ENCODE results near the gene MACROD1.

DNA sequence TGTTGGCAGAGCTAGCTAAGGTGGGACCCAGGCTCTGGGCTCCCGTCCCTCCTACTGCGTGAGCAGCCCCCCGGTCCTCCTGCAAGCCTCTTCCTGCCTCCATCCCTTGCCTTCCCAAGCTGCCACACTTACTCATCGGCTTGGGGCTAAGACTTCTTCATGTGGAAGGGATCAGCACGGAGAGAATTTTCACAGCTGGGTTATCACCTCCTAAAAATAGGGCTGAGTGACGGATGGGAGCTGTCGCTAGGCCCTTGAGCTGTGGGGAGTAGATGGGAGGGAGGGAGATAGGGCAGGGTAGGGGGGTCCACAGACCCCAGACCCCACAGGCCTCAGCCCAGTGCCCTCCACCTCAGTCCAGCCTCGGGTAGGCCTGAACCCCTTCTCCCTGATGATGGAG is 89.2 kb downstream of the MACROD1 start:
- TF ChIP-seq, protein P1, sequence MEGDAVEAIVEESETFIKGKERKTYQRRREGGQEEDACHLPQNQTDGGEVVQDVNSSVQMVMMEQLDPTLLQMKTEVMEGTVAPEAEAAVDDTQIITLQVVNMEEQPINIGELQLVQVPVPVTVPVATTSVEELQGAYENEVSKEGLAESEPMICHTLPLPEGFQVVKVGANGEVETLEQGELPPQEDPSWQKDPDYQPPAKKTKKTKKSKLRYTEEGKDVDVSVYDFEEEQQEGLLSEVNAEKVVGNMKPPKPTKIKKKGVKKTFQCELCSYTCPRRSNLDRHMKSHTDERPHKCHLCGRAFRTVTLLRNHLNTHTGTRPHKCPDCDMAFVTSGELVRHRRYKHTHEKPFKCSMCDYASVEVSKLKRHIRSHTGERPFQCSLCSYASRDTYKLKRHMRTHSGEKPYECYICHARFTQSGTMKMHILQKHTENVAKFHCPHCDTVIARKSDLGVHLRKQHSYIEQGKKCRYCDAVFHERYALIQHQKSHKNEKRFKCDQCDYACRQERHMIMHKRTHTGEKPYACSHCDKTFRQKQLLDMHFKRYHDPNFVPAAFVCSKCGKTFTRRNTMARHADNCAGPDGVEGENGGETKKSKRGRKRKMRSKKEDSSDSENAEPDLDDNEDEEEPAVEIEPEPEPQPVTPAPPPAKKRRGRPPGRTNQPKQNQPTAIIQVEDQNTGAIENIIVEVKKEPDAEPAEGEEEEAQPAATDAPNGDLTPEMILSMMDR (IDR thresholded peaks at IDR 0.05): no peak
- no peak for TF ChIP-seq POLR2A (IDR thresholded peaks at IDR 0.05)

Measured in adrenal gland (tissue), 5 donors.